Activated CD4-positive, alpha-beta T cell treated with anti-CD3 and anti-CD28 coated beads, Interleukin-2, amount 50 U/mL, for 4 hours (primary cell): Measurements from ENCODE around the gene ALOX15B.

ENCODE experiments used
- DNase-seq, 2 experiments: peaks; one replicate each; pipeline ENCODE4 v3.0.0-alpha.2; 2020

ALOX15B gene, protein sequence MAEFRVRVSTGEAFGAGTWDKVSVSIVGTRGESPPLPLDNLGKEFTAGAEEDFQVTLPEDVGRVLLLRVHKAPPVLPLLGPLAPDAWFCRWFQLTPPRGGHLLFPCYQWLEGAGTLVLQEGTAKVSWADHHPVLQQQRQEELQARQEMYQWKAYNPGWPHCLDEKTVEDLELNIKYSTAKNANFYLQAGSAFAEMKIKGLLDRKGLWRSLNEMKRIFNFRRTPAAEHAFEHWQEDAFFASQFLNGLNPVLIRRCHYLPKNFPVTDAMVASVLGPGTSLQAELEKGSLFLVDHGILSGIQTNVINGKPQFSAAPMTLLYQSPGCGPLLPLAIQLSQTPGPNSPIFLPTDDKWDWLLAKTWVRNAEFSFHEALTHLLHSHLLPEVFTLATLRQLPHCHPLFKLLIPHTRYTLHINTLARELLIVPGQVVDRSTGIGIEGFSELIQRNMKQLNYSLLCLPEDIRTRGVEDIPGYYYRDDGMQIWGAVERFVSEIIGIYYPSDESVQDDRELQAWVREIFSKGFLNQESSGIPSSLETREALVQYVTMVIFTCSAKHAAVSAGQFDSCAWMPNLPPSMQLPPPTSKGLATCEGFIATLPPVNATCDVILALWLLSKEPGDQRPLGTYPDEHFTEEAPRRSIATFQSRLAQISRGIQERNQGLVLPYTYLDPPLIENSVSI

DNA sequence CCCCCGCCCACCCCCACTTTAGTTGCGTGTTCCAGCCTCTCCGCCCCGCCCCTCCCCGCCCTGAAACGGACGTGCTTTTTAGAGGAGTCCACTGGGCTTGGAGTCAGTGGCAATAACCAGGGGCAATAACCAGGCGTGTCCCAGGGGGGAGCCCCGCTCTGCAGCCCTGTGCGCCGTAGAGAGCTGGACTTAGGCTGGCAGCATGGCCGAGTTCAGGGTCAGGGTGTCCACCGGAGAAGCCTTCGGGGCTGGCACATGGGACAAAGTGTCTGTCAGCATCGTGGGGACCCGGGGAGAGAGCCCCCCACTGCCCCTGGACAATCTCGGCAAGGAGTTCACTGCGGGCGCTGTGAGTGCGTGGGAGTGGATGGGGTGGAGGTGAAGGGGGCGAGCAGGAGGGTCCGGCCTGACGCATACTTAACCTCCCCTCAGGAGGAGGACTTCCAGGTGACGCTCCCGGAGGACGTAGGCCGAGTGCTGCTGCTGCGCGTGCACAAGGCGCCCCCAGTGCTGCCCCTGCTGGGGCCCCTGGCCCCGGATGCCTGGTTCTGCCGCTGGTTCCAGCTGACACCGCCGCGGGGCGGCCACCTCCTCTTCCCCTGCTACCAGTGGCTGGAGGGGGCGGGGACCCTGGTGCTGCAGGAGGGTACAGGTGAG lies at the start of gene ALOX15B:
Gene ALOX15B, plus strand, starts transcription at position 106 of the 657 bp plus-strand sequence. Its CDS starts 97 bp downstream, at position 203.
- no peak for DNase-seq

- peak; percentile 89 to 95 for DNase-seq
These were observed 48.8 kb upstream of the ALOX15B start for GRCh38 chr17:7989781-7990655.

DNA sequence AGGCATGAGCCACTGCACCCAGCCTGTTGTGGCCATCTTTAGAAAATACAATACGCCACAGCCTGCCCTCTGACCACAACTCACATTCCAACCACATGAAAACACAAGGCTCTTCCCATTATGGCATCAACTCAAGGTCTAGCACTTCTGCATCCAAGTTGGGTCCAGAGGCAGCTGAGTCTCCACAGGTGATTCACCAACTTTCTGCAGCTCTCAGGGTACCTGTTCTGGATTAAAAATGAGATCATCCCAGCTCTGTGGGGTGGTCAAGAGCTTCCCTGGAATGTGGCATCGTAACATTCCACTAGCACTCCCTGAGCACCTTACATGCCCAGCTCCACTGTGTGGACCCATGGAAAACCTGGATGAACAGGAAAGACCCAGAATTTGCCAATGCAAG lies 46.3 kb upstream of the ALOX15B start:
- DNase-seq, result no peak

DNA sequence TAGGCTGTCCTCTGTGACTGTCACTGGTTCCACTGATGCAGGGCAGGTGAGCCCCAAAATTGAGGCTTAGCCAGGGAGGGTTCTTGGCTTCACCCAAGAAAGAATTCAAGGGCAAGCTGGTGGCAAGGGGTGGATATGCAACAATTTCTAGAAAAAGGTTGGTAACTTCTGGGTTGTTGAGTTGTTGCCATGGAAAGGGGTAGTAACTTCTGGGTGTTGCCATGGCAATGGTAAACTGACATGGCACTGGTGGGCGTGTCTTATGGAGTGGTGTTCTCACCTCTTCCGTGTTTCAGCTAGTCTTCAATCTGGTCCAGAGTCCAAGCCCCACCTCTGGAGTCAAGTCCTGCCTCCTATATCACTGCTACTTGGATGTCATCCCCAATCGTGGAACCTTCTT lies 45.9 kb upstream of the ALOX15B start:
- DNase-seq, result no peak

DNA sequence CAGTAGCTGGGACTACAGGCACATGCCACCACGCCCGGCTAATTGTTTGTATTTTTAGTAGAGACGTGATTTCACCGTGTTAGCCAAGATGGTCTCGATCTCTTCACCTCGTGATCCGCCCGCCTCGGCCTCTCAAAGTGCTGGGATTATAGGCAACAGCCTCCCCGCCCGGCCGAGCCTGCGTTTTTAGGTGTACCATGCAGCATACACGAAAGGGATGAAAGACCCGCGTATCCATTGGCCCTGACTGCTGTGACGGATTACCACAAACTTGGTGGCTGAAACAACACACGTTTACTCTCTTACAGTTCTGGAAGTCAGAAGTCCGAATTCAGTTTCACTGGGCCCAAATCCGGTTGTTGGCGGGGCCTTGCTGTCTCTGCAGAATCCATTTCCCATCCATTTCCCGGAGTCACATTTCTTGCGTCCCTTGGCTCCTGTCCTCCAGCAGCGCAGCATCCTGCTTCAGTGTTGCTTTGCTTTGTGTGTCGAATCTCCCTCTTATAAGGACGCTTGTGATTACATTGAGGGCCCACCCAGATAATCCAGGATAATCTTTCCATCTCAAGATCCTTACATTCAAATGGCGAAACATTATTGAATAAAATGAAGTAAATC lies 44.8 kb upstream of the ALOX15B start:
- DNase-seq, result no peak

- no peak for DNase-seq
These were observed 43.1 kb upstream of the ALOX15B start for GRCh38 chr17:7995724-7996123.

GRCh38 chr17:7997186-7997585 lies 41.7 kb upstream of the ALOX15B start:
- peak; percentile 15 to 20 for DNase-seq

- DNase-seq, result no peak
These were observed 36.7 kb upstream of the ALOX15B start, which contains the start of gene GUCY2D for GRCh38 chr17:8001976-8002720. Gene GUCY2D (plus strand): TSS chr17:8002615. CDS start chr17:8003048, 433 bp downstream.

- no peak for DNase-seq
These were observed 35.9 kb upstream of the ALOX15B start for GRCh38 chr17:8002721-8003593.

GRCh38 chr17:8003594-8004181 lies 35.2 kb upstream of the ALOX15B start:
- no peak for DNase-seq

- DNase-seq, result no peak
These were observed 34.0 kb upstream of the ALOX15B start for GRCh38 chr17:8004899-8005298.

GRCh38 chr17:8005357-8005756 lies 33.5 kb upstream of the ALOX15B start:
- DNase-seq, result no peak

DNA sequence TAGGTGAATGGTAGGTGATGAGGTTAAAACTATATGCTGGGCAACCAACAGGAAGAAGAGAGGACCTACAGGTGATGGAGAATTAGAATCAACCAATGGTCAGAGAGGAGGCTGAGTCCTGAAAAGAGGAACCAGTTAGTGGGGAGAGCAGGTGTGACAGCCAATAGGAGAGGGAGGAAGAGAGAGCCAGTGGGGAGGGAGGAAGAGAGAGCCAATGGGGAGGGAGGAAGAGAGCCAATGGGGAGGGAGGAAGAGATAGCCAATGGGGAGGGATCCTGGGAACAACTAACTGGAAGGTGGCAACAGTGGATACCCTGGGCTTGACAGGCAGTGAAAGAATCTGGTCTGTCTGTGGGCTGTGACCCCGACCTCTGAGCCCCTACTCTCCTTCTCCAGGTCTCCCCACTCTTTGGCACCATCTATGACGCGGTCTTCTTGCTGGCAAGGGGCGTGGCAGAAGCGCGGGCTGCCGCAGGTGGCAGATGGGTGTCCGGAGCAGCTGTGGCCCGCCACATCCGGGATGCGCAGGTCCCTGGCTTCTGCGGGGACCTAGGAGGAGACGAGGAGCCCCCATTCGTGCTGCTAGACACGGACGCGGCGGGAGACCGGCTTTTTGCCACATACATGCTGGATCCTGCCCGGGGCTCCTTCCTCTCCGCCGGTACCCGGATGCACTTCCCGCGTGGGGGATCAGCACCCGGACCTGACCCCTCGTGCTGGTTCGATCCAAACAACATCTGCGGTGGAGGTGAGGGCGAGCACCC lies 32.7 kb upstream of the ALOX15B start:
- no peak for DNase-seq

- DNase-seq, result no peak
These were observed 31.8 kb upstream of the ALOX15B start for GRCh38 chr17:8006836-8007680.

DNA sequence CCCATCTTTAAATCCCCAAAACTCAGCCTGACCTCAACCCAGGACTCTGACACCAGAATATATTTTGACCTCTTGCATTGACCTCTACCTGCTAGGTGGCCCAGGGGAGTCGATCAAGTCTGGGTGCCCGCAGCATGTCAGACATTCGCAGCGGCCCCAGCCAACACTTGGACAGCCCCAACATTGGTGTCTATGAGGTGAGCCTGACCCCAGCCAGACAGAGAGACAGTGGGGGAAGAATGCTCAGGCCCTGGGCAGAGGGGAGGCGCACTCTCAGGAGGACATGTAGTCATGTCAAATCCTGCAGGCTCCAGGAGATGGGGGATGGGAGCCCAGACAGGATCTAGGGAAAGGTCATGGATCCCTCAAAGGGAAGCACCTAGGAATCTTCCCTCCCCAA lies 31.0 kb upstream of the ALOX15B start:
- DNase-seq, result no peak

DNA sequence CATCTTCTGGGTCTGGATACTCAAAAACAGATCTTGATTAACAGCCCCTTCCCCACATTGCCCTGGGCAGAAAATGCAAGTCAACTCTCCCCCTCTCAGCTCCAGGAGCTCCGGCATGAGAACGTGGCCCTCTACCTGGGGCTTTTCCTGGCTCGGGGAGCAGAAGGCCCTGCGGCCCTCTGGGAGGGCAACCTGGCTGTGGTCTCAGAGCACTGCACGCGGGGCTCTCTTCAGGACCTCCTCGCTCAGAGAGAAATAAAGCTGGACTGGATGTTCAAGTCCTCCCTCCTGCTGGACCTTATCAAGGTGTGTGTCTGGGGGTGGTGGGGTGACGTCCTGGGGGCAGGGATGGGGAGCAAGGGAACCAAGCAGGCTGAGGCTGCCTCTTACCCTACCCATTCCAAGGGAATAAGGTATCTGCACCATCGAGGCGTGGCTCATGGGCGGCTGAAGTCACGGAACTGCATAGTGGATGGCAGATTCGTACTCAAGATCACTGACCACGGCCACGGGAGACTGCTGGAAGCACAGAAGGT lies 26.7 kb upstream of the ALOX15B start:
- DNase-seq, result no peak

DNA sequence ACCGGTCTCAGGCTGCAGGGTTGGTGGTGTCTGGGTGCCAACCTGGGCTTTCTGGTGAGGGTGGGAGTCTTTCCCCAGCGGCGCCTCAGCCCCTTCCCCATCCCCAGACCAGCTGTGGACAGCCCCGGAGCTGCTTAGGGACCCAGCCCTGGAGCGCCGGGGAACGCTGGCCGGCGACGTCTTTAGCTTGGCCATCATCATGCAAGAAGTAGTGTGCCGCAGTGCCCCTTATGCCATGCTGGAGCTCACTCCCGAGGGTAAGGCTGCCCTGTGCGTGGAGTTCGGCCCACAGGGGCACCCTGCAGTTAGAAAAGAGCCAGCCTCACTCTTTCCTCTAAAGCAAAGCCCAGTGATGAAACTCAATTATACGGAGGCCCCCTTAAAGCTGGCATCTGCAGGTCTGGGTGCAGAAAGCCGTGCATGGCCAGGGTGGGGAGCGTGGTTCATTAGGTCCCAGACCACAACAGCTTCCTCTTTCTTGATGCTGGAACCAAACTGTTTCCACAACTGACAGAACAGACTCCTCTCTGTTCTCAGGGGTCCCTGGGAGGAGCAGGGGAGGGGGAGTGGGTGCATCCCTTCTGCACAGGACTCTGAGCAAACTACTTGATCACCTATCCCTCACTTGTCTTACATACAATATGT lies 25.7 kb upstream of the ALOX15B start:
- DNase-seq, result no peak
